ENCODE results near the gene ABCA10.

The ABCA10 gene

DNA sequence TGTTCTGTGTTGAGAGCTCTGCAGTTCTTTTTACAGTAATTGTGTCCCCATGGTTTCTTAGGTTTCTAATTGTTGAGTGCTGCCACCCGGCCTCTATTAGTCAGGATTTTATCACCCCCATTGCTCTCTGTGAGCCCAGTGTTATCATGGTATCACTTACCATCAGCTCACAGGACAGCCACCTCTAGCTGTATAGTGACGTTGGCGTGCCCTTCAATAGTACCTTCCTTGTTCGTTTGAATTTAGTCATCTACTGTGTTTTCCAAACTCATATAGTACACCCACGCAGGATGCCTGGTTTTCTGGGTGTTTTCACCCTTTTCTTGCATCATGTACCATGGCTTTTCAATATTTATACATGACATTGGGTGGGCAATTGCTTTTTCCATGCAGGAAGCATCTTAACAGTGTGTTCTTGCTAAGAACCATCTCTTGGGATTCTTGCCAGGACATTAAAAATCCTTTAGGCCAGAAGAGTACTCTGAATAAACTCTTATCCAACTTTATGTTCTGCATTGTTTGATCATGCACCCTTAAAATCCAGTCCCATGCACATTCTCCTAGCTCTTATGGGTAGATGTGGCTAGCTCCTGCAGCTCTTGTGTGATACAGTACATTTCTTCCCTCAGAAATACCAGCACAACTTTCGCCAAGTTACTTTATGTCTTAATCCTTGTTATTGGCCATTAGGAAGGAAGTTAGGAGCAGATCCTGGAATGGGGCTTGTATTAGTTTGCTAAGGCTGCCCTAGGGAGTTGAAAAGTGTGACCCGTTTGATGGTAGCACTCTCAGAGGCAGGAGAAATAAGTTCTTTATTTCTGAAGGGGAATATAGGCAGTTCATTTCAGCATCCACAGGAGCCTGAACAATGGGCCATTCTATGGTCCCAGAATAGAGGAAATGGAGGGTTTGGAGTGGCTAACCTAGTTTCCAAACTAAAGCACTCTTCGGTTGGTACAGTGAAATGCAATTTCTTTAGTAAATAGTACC is 11.3 kb upstream of the ABCA10 start:
- in situ Hi-C loops (cut with MboI; ENCODE audit: low pct_unique_long_range_greater_than_20kb, low sequenced_read_pairs, unreplicated experiment), result loop anchor here (5.0 to 25.0 kb wide), 3 partner anchors 328 to 703 kb away; no protein-coding TSS in a partner anchor
- DNase-seq (ENCODE audit: low spot score), result no peak
- TF ChIP-seq, protein P1, sequence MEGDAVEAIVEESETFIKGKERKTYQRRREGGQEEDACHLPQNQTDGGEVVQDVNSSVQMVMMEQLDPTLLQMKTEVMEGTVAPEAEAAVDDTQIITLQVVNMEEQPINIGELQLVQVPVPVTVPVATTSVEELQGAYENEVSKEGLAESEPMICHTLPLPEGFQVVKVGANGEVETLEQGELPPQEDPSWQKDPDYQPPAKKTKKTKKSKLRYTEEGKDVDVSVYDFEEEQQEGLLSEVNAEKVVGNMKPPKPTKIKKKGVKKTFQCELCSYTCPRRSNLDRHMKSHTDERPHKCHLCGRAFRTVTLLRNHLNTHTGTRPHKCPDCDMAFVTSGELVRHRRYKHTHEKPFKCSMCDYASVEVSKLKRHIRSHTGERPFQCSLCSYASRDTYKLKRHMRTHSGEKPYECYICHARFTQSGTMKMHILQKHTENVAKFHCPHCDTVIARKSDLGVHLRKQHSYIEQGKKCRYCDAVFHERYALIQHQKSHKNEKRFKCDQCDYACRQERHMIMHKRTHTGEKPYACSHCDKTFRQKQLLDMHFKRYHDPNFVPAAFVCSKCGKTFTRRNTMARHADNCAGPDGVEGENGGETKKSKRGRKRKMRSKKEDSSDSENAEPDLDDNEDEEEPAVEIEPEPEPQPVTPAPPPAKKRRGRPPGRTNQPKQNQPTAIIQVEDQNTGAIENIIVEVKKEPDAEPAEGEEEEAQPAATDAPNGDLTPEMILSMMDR (IDR thresholded peaks at IDR 0.05; ENCODE audit: extremely low read depth, insufficient read depth, missing control alignments), result no peak

DNA sequence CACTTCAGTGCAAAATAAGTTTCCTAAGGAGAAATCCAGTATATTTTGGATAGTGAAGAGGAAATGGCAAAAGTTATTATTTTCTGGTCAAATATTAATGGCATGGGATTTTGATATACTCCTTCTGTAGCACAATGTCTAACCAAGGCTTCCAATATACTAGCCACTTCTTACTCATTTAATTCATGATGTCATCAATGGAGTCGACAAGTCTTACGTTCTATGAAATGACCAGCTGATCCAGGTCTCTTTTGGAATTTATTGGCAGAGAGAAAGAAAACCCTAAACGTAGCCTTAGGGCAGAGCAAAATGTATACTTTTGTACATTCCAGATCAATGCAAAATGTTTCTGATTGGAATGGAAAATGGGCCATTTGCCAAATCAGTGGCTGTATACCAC is 8.3 kb upstream of the ABCA10 start:
- in situ Hi-C loops (cut with MboI; ENCODE audit: low pct_unique_long_range_greater_than_20kb, low sequenced_read_pairs, unreplicated experiment), result loop anchor here (5.0 to 25.0 kb wide), 3 partner anchors 325 to 700 kb away; no protein-coding TSS in a partner anchor
- DNase-seq (ENCODE audit: low spot score), result no peak
- TF ChIP-seq, protein P1 (IDR thresholded peaks at IDR 0.05; ENCODE audit: extremely low read depth, insufficient read depth, missing control alignments), result no peak

DNA sequence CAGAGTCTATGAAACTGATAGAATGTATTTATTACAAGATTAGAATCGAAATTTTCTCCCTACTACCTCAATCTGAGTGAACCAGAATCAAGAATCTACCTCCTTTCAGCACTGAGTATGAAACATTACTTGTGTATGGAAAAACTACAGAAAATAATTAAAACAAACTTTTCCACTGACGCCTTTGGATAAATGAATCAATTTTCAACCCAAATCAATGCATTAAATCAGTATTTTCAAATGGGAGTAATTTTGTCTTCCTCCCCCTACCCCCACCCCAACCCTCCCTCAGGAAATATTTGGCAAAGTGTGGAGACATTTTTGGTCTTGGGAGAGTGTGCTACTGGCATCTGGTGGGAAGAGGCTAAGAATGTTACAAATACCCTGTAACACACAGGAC is 7.8 kb upstream of the ABCA10 start:
- TF ChIP-seq, protein P1 (IDR thresholded peaks at IDR 0.05; ENCODE audit: extremely low read depth, insufficient read depth, missing control alignments), result no peak
- DNase-seq (ENCODE audit: low spot score), result no peak
- in situ Hi-C loops (cut with MboI; ENCODE audit: low pct_unique_long_range_greater_than_20kb, low sequenced_read_pairs, unreplicated experiment), result loop anchor here (5.0 to 25.0 kb wide), 3 partner anchors 324 to 699 kb away; no protein-coding TSS in a partner anchor

DNA sequence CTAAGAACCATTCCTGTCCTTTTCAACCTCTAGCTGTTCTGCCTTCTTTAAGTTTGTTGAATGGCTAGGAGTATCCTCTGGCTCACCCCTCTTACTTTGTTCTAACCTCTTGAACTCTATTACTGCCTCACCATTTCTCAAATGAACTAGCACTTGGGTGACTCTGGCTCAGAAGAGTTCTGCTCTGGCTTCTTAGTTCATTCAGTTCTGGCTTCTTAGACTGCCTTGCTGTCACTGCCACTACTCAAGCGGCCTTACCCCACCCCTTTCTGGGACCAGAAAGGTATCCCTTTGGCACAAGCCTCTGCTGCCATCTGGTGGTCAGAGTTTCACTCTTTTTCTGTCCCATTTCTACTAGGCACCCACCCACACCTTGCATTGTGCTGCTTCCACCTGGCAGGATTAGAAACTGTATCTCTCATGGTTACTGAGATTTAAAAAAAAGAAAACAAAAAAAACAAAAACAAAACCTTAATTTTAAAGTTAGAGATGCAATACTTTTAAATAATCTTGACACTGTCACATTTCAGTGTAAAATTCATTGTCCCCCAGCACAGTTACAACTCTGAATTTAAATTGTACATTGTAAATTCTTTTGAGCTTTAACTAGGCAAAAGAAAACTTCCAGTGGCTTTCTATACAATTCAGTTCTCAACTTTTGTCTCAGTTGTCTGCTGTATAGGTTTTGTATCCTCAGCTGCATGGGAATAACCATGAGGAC is 6.9 kb upstream of the ABCA10 start:
- peak; percentile 29 for DNase-seq (ENCODE audit: low spot score)
- in situ Hi-C loops (cut with MboI; ENCODE audit: low pct_unique_long_range_greater_than_20kb, low sequenced_read_pairs, unreplicated experiment), result loop anchor here (5.0 to 25.0 kb wide), 3 partner anchors 323 to 698 kb away; no protein-coding TSS in a partner anchor
- TF ChIP-seq, protein P1 (IDR thresholded peaks at IDR 0.05; ENCODE audit: extremely low read depth, insufficient read depth, missing control alignments), result peak; percentile 64

GRCh38 chr17:69232650-69233049 is 4.0 kb upstream of the ABCA10 start:
- DNase-seq (ENCODE audit: low spot score), result no peak
- in situ Hi-C loops (cut with MboI; ENCODE audit: low pct_unique_long_range_greater_than_20kb, low sequenced_read_pairs, unreplicated experiment), result loop anchor here (25.0 kb wide), 2 partner anchors 320 to 695 kb away; no protein-coding TSS in a partner anchor
- TF ChIP-seq, protein P1 (IDR thresholded peaks at IDR 0.05; ENCODE audit: extremely low read depth, insufficient read depth, missing control alignments), result no peak

DNA sequence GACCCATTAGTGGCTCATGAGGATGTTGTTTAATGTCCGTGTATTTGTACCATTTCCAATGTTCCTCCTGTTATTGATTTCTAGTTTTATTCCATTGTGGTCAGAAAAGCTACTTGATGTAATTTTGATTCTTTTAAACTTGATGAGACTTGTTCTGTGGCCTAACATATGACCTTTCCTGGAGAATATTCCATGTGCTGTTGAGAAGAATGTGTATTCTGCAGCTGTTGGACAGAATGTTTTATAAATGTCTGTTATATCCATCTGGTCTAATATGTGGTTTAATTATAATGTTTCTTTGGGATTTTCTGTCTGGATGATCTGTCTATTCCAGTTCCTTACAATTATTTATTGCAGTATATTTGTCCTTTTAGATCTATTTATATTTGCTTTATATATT is 2.9 kb upstream of the ABCA10 start:
- no peak for DNase-seq (ENCODE audit: low spot score)
- in situ Hi-C loops (cut with MboI; ENCODE audit: low pct_unique_long_range_greater_than_20kb, low sequenced_read_pairs, unreplicated experiment), result loop anchor here (25.0 kb wide), 2 partner anchors 319 to 694 kb away; no protein-coding TSS in a partner anchor

More for the DNA sequence above, 2.9 kb upstream of the ABCA10 start:
- TF ChIP-seq, protein P1 (IDR thresholded peaks at IDR 0.05; ENCODE audit: extremely low read depth, insufficient read depth, missing control alignments), result no peak
